Hypothalamus (tissue), 51 donors: ENCODE measurements around the gene NTN5.

Source experiments
- DNase-seq, 51 donors: peaks; one replicate each; lab custom pipeline; 2025; lab: John Stamatoyannopoulos, UW

Gene NTN5

DNA sequence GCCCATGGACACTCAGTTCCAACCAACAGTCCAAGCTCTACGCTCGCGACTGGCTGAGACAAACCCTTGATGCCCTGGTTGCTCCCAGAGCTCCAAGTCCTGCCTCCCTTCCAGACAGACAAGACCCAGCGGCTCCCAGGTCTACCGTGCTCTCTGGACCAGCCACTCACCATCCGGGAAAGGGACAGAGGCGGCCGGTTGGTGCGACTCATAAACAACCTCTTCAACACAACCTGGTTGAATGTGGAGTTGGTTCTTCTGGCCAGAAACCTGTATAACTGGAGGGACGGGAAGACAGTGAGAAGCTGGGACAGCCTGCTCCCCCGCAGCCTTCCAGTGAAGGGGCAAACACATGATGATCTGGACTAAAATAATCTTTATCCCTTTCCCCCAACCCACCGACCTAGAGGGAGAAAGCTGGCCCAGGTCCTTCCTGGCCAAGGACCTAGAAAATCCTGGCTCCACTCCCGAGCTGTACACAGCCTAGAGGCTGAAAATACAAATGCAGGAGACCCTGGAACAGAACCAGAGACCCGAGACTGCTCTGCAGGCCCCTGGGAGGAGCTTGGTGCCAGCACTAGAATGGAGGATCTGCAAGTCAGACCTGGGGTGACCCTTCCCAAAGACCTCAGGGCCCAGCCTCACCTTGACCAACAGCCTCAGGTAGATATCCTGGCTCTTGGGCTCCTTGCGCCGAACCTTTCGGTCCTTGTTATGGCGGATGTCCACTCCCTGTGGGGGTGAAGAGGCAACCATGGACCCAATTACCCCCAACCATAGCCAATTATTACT lies 55.5 kb downstream of the NTN5 start:
- DNase-seq = peak in 6 of 51 donors; percentile 20 to 39 (median 26)

DNA sequence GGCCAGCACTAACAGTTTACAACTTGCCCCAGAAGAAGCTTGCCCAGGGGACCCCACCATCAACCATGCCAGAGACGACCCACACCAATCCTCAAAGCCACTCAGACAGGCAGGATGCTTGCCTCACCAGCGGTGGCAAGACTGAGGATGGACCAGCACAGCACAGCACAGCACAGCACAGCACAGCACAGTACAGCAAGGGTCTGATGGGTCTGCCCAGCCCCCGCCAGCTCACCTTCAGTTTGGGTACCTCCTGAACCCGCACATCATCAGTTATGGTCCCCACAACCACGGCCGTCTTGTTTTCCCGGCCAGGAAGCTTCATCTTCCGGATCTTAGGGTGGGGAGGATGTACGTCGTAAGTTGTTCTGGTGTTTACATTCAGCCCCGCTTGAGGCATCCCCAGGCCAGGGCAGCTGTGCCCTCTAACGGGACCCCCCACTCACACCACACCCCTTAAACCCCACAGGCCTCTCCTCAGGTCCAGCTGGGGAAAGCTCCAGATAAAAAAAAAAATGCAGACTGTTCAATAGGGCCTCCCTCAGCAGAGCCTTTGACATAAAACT lies 56.2 kb downstream of the NTN5 start:
- no peak for DNase-seq

- no peak for DNase-seq
Measured at GRCh38 chr19:48616041-48616436, 56.8 kb downstream of the NTN5 start.

DNA sequence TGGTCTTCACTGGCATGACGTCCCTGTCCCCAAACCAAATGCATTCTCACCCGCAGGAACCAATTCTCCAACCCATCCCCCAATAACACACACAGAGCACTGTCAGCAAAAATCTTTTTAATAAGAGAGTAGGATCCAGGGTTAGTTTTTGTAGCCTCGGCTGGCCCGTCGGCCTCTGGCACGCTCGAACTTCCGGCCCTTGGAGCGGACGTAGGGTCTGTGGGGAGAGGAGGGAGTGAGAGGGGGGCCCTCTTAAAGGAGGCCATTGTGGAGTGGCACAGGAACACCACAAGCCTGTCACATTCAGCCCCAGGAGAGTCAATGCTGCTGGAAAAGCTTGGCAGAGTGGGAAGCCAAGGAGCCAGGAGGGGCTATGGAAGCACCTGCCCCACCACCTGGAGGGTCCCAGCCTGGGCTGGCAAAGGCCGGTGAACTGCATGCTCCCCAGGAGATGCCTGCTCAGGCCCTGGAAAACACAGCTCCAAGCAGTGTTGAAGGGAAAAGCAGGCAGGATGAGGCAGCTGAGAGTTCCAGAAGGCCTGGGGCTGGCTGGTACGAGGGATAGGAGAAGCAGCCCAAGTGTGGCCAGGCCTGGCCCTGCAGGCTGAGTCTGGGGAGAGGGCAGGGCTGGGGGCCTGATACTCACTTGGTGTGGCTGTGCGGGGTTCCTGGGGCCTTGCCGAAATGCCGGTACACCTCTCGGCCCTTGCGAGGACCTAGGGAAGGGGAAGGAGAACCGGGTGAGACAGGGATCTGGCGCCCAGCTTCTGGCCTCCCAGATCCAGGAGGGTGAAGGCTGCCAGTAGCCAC lies 57.4 kb downstream of the NTN5 start:
- DNase-seq = no peak

DNA sequence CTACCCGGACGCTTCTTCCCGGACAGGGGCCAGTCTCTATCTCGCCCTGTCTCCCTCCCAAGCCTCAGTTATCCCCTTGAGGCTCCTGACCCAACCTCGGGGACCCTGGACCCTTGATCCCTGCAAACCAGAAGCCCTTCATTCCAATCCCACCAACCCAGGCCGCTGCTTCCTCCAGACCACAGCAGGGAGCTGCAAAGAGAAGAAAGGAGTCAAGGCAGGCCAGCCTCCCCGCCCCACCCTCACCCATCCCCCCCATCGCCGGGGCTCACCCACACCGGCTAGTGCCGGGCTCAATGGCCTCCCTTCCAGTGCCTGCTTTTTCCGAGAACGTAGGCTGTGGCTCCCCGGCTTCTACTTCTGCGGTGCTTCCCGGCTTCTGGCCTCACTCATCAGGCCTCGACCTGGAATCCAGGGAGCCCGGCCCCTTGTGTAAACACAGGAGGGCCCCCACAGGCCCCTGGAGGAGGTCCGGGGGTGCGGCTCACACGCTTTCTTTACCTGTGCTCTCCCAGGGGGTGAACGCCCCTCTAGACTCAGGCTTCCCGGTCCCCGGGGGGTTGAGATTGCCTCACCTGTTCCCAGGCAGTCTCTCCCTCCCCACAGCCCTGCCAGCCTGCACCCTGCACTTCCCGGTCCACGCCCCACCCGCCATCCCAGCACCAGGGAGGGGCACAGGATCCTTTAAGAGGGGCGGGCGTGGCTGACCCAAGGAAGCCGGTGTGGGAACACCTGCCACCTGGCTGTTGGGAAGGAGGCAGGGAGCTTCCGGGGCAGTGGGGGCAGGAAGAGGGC lies 58.2 kb downstream of the NTN5 start, which contains the start of gene FAM83E:
TSS of gene FAM83E (minus strand) at position 641 of the 795 bp plus-strand sequence. CDS start 1,704 bp downstream, outside the sequence.
- DNase-seq = no peak

DNA sequence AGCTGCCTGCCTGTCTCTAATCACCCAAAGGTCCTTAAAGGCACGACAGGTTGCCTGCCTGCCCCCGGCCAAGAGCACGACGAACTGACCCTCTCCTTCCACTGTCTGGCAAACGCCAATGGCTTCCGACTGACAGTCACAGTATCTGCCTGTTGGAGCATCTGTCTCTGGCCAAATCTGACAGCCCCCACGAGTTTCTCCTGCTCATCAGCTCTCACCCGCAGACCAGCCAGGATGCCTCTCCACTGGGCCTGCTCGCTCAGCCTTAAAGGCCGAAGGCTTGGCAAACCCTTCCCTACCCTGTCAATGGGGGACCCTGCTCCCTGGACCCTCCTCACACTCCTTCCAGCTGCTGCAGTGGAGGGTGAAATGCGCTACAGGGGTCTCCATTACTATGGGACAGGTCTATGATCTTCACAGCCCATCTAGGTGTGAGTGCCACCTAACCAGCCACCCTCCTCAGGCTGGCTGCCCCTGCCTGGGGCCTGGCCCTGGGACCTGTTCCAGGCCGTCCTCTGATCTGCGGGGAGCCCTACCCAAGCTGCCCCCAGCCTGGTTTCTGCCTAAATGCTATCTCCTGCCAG lies 58.9 kb downstream of the NTN5 start:
- no peak for DNase-seq

DNA sequence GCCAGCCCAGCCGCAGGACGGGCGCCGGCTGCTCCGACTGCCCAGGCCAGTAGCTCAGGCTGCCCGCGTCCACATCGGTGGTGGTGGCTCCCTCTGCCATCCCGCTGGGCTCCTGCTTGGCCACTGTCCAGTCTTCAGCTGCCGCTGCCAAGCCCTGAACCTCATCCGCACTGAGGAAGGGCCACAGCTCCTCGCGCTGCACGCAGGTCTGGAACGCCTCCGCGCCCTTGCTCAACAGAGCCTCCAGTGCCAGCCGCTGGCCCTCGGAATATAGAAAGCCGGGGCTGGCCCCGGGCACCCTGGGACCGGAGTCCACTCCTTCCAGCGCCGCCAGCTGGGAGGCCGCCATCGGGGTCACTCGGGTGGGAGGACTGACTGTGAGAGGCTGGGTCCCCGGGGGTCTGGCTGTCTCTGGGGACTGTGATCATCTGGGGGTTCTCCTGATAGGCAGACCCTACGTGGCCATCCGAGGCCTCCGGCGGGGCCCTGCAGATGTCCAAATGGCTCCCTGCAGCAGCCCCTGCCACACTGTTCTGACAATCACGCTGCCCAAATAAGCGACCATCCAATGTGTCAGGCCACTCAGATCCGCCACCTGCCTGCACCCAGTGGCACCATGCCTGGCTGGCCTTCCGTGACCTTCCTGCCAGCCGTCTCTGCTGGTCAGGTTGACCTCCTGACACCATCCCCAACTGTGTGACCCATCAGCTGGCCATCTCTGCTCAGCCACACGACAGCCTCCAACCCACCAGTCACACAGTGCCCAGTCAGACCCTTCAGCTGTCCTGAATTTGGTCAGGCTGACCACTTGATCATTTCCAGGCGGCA lies 59.6 kb downstream of the NTN5 start:
- peak in 29 of 51 donors; percentile 14 to 71 (median 52) for DNase-seq

DNA sequence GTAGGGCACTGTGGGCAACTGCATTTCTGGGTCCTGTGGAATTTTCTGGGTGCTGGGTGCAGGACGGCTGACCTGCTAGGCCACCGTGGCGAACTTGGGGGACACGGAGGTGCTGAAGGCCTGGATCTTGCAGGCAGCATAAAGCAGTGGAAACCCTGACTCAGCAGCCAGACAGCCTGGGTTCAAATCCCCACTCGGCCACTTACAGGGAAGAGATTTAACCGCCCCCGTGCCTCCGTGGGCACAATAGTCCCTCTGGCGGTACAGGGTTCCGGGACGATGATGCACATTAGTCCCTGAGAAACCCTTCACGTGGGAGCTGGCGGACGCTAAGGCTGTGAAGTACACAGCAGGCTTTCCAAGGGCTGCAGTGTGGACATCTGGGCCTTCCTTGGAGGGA lies 60.9 kb downstream of the NTN5 start:
- no peak for DNase-seq
